BLaER1 treated with 17β-estradiol and CSF1 and Interleukin-3, amounts not matched to agents 10 nM and 100 nM (cell line): Measurements from ENCODE around the gene CFAP77.

Experiments
- H3K27ac ChIP-seq, 11 experiments: shearing (Covaris generic); formaldehyde crosslinking; 2 replicates each; pipeline ENCODE4 v1.8.1; 2022
- H3K27me3 ChIP-seq, 11 experiments: shearing (Covaris generic); formaldehyde crosslinking; 2 replicates each; pipeline ENCODE4 v1.8.1; 2022
- H3K36me3 ChIP-seq, 11 experiments: shearing (Covaris generic); formaldehyde crosslinking; 2 replicates each; pipeline ENCODE4 v1.8.1; 2022
- H3K4me1 ChIP-seq, 10 experiments: shearing (Covaris generic); formaldehyde crosslinking; 2 replicates each; pipeline ENCODE4 v1.8.1; 2022
- H3K4me2 ChIP-seq, 11 experiments: shearing (Covaris generic); formaldehyde crosslinking; 2 replicates each; pipeline ENCODE4 v1.8.1; 2022
- H3K4me3 ChIP-seq, 10 experiments: shearing (Covaris generic); formaldehyde crosslinking; 2 replicates each; pipeline ENCODE4 v1.8.1; 2022
- H3K9ac ChIP-seq, 11 experiments: shearing (Covaris generic); formaldehyde crosslinking; 2 replicates each; pipeline ENCODE4 v1.8.1; 2022
- H3K9me3 ChIP-seq, 11 experiments: shearing (Covaris generic); formaldehyde crosslinking; replicated peaks in 1 of 11; 2 replicates each; pipeline ENCODE4 v1.8.1; 2022
- H4K20me1 ChIP-seq, 11 experiments: shearing (Covaris generic); formaldehyde crosslinking; 2 replicates each; pipeline ENCODE4 v1.8.1; 2022
- Cebpa-rat ChIP-seq, 11 experiments: shearing (Covaris generic); IDR thresholded peaks; 2 replicates each; pipeline ENCODE4 v1.8.1; 2022

CFAP77 gene

GRCh38 chr9:132590037-132590317 is 180.0 kb downstream of the CFAP77 start:
- H3K9me3 ChIP-seq = peaks cover 0 to 7% (median 0%) of the 10 kb centered on the region in 11 experiments; a peak in 1 of 22 replicates
- no peak overlapping the region for H3K9ac ChIP-seq
- H3K4me3 ChIP-seq = no peak overlapping the region
- peaks cover 15 to 30% (median 19%) of the 10 kb centered on the region in 11 experiments for H3K36me3 ChIP-seq
- TF ChIP-seq Cebpa-rat (IDR thresholded peaks at IDR 0.05) = no peak
- peaks cover 0 to 6% (median 3%) of the 10 kb centered on the region in 10 experiments; a peak in 8 of 20 replicates for H3K4me1 ChIP-seq
- H3K27ac ChIP-seq = no peak overlapping the region
- H3K4me2 ChIP-seq = no peak overlapping the region
- H3K27me3 ChIP-seq = peaks cover 77 to 88% (median 85%) of the 10 kb centered on the region in 11 experiments
- peaks cover 0 to 98% (median 91%) of the 10 kb centered on the region in 11 experiments; a peak in 20 of 22 replicates for H4K20me1 ChIP-seq

- no peak overlapping the region for H3K9ac ChIP-seq
- no peak overlapping the region for H3K4me2 ChIP-seq
- H3K27me3 ChIP-seq = peaks cover 71 to 82% (median 79%) of the 10 kb centered on the region in 11 experiments
Measured at GRCh38 chr9:132590318-132591182, 180.5 kb downstream of the CFAP77 start.

GRCh38 chr9:132591244-132591643 is 181.2 kb downstream of the CFAP77 start:
- no peak overlapping the region for H3K27ac ChIP-seq
- no peak overlapping the region for H3K4me3 ChIP-seq
- H3K27me3 ChIP-seq = peaks cover 64 to 75% (median 72%) of the 10 kb centered on the region in 11 experiments
- H3K9ac ChIP-seq = no peak overlapping the region
- H3K4me1 ChIP-seq = peaks cover 4 to 14% (median 9%) of the 10 kb centered on the region in 10 experiments
- no peak overlapping the region for H3K4me2 ChIP-seq
- H3K36me3 ChIP-seq = peaks cover 24 to 42% (median 30%) of the 10 kb centered on the region in 11 experiments
- H4K20me1 ChIP-seq = peaks cover 4 to 98% (median 91%) of the 10 kb centered on the region in 11 experiments; a peak in 20 of 22 replicates
- peaks cover 0 to 7% (median 0%) of the 10 kb centered on the region in 11 experiments; a peak in 1 of 22 replicates for H3K9me3 ChIP-seq
- TF ChIP-seq Cebpa-rat (IDR thresholded peaks at IDR 0.05) = no peak

More at GRCh38 chr9:132590318-132591182, 180.5 kb downstream of the CFAP77 start:
- Histone ChIP-seq H3K4me3 (no peak overlapping the region), H4K20me1 (peaks cover 0 to 98% (median 91%) of the 10 kb centered on the region in 11 experiments; a peak in 20 of 22 replicates), H3K4me1 (peaks cover 0 to 8% (median 2%) of the 10 kb centered on the region in 10 experiments; a peak in 11 of 20 replicates), H3K9me3 (peaks cover 0 to 7% (median 0%) of the 10 kb centered on the region in 11 experiments; a peak in 1 of 22 replicates), H3K27ac (no peak overlapping the region), H3K36me3 (peaks cover 21 to 36% (median 25%) of the 10 kb centered on the region in 11 experiments)
- TF ChIP-seq Cebpa-rat (IDR thresholded peaks at IDR 0.05) = no peak

- Histone ChIP-seq H3K9ac (no peak overlapping the region), H3K4me3 (no peak overlapping the region), H4K20me1 (peaks cover 10 to 98% (median 91%) of the 10 kb centered on the region in 11 experiments; a peak in 20 of 22 replicates), H3K4me2 (no peak overlapping the region), H3K36me3 (peaks cover 24 to 42% (median 31%) of the 10 kb centered on the region in 11 experiments), H3K4me1 (peaks cover 10 to 20% (median 14%) of the 10 kb centered on the region in 10 experiments), H3K9me3 (peaks cover 0 to 5% (median 0%) of the 10 kb centered on the region in 11 experiments; a peak in 1 of 22 replicates), H3K27ac (no peak overlapping the region), H3K27me3 (peaks cover 59 to 69% (median 66%) of the 10 kb centered on the region in 11 experiments)
- TF ChIP-seq Cebpa-rat (IDR thresholded peaks at IDR 0.05) = no peak
Measured at GRCh38 chr9:132591751-132592314, 181.8 kb downstream of the CFAP77 start.

- peaks cover 24 to 42% (median 31%) of the 10 kb centered on the region in 11 experiments for H3K36me3 ChIP-seq
- TF ChIP-seq Cebpa-rat (IDR thresholded peaks at IDR 0.05) = no peak
- H4K20me1 ChIP-seq = peaks cover 14 to 98% (median 91%) of the 10 kb centered on the region in 11 experiments; a peak in 21 of 22 replicates
- no peaks in the 10 kb centered on the region for H3K9me3 ChIP-seq
- no peak overlapping the region for H3K9ac ChIP-seq
- no peak overlapping the region for H3K4me2 ChIP-seq
- peaks cover 52 to 63% (median 60%) of the 10 kb centered on the region in 11 experiments for H3K27me3 ChIP-seq
- no peak overlapping the region for H3K4me3 ChIP-seq
- H3K27ac ChIP-seq = no peak overlapping the region
- peaks cover 17 to 27% (median 21%) of the 10 kb centered on the region in 10 experiments for H3K4me1 ChIP-seq
Measured at GRCh38 chr9:132592451-132592850, 182.4 kb downstream of the CFAP77 start.

GRCh38 chr9:132594412-132594811 is 184.4 kb downstream of the CFAP77 start:
- Histone ChIP-seq H3K36me3 (peaks cover 24 to 54% (median 35%) of the 10 kb centered on the region in 11 experiments), H3K9me3 (no peaks in the 10 kb centered on the region)
- TF ChIP-seq Cebpa-rat (IDR thresholded peaks at IDR 0.05) = no peak

GRCh38 chr9:132595319-132595718 is 185.3 kb downstream of the CFAP77 start:
- Histone ChIP-seq H3K36me3 (peaks cover 31 to 63% (median 44%) of the 10 kb centered on the region in 11 experiments), H3K27me3 (peaks cover 24 to 35% (median 32%) of the 10 kb centered on the region in 11 experiments), H4K20me1 (peaks cover 25 to 99% (median 76%) of the 10 kb centered on the region in 11 experiments; a peak in 21 of 22 replicates), H3K9me3 (no peaks in the 10 kb centered on the region), H3K27ac (0 out of 22 replicates have a peak overlapping the region, but pooled peaks of 2 of the 11 experiments have one; percentile 4 to 74), H3K4me3 (no peak overlapping the region), H3K4me2 (peak overlapping the region in 4 of 11 experiments; percentile 82 to 93 (median 88); a peak in 7 of 22 replicates), H3K9ac (no peak overlapping the region), H3K4me1 (peaks cover 29 to 53% (median 44%) of the 10 kb centered on the region in 10 experiments)
- TF ChIP-seq Cebpa-rat (IDR thresholded peaks at IDR 0.05) = no peak

More at GRCh38 chr9:132594412-132594811, 184.4 kb downstream of the CFAP77 start:
- Histone ChIP-seq H3K4me2 (no peak overlapping the region), H3K4me3 (no peak overlapping the region), H3K9ac (no peak overlapping the region), H4K20me1 (peaks cover 25 to 98% (median 83%) of the 10 kb centered on the region in 11 experiments; a peak in 21 of 22 replicates), H3K27me3 (peaks cover 33 to 44% (median 41%) of the 10 kb centered on the region in 11 experiments), H3K27ac (no peak overlapping the region), H3K4me1 (peaks cover 29 to 46% (median 39%) of the 10 kb centered on the region in 10 experiments)

GRCh38 chr9:132596200-132596599 is 186.2 kb downstream of the CFAP77 start:
- H3K9me3 ChIP-seq = no peaks in the 10 kb centered on the region
- H3K4me2 ChIP-seq = peak overlapping the region; percentile 81 to 93 (median 86)
- peak in 4 of 11 experiments; percentile 24 to 37 (median 26); a peak in 1 of 22 replicates for TF ChIP-seq Cebpa-rat (IDR thresholded peaks at IDR 0.05)
- peaks cover 25 to 99% (median 67%) of the 10 kb centered on the region in 11 experiments; a peak in 21 of 22 replicates for H4K20me1 ChIP-seq
- H3K36me3 ChIP-seq = peaks cover 40 to 72% (median 53%) of the 10 kb centered on the region in 11 experiments
- peak overlapping the region in 8 of 11 experiments; percentile 28 to 74 (median 51); a peak in 12 of 22 replicates for H3K27ac ChIP-seq
- H3K27me3 ChIP-seq = peaks cover 15 to 26% (median 23%) of the 10 kb centered on the region in 11 experiments
- peak overlapping the region in 4 of 10 experiments; percentile 16 to 36 (median 24); a peak in 4 of 20 replicates for H3K4me3 ChIP-seq
- H3K9ac ChIP-seq = peak overlapping the region in 3 of 11 experiments; percentile 9 to 58 (median 52); a peak in 5 of 22 replicates
- H3K4me1 ChIP-seq = peaks cover 29 to 48% (median 44%) of the 10 kb centered on the region in 10 experiments
